Astrocyte (in vitro differentiated cells and primary cell): ENCODE data around the gene BLTP3A.

Source experiments
- CTCF ChIP-seq: IDR thresholded peaks from 2 replicates; pipeline ENCODE4 v1.5.1; 2011; ENCODE audit warnings: low read depth, mild to moderate bottlenecking, inconsistent platforms, low read length, moderate library complexity; ENCODE audit not compliant: insufficient read depth
- EZH2 ChIP-seq: IDR thresholded peaks from 2 replicates; pipeline ENCODE4 v1.6.1; 2012; ENCODE audit warnings: mild to moderate bottlenecking, low read length, inconsistent platforms; ENCODE audit not compliant: insufficient read depth

DNA sequence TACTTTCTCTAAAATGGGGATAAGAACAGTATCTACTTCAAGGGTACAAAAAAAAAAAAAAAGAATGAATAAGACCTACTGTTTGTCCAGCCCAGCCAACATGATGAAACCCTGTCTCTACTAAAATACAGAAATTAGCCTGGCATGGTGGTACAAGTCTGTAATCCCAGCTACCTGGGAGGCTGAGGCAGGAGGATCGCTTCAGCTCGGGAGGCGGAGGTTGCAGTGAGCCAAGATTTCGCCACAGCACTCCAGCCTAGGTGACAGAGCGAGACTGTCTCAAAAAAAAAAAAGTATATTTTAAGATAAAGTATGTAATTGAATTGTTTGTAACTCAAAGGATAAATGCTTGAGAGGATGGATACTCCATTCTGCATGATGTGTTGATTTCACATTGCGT, 2.0 kb downstream of the BLTP3A start:
- TF ChIP-seq CTCF (no peak), EZH2 (no peak)
